Measurements from ENCODE around the gene TRAF1. TPM values are rescaled to one million over a fixed set of nuclear protein-coding genes. Genes with fewer than 3 reads are reported as not detected.
A peak's percentile ranks its signal among the peaks of the same experiment; 100 is the strongest.

The TRAF1 gene
- total RNA-seq, 1 experiment from 2014 or later, result 0.95 TPM

- no peak for DNase-seq (ENCODE audit: low spot score)
Measured at GRCh38 chr9:120910643-120911042, 16.0 kb downstream of the TRAF1 start.

GRCh38 chr9:120909904-120910303, 16.7 kb downstream of the TRAF1 start:
- DNase-seq (ENCODE audit: low spot score), result peak; percentile 89

GRCh38 chr9:120905315-120906164, 21.1 kb downstream of the TRAF1 start:
- DNase-seq (ENCODE audit: low spot score), result no peak

DNA sequence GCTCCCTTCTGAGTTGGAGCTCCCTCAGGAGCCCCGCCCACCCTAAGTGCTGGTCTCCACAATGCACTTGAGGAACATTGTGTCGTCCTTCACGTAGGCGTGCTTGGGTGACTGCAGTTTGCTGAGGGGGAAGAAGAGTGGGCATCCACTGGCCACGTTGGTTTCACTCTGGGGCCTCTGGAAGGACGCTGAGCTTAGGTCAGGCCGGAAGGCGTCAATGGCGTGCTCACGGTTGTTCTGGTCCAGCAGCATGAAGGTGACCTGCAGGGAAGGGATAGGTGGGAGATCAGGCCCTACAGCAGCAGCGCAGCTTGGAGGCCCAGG, 21.7 kb downstream of the TRAF1 start:
- no peak for DNase-seq (ENCODE audit: low spot score)

- DNase-seq (ENCODE audit: low spot score), result no peak
Measured at GRCh38 chr9:120904061-120904977, 22.3 kb downstream of the TRAF1 start.

GRCh38 chr9:120902569-120903535, 23.7 kb downstream of the TRAF1 start:
- DNase-seq (ENCODE audit: low spot score), result no peak

DNA sequence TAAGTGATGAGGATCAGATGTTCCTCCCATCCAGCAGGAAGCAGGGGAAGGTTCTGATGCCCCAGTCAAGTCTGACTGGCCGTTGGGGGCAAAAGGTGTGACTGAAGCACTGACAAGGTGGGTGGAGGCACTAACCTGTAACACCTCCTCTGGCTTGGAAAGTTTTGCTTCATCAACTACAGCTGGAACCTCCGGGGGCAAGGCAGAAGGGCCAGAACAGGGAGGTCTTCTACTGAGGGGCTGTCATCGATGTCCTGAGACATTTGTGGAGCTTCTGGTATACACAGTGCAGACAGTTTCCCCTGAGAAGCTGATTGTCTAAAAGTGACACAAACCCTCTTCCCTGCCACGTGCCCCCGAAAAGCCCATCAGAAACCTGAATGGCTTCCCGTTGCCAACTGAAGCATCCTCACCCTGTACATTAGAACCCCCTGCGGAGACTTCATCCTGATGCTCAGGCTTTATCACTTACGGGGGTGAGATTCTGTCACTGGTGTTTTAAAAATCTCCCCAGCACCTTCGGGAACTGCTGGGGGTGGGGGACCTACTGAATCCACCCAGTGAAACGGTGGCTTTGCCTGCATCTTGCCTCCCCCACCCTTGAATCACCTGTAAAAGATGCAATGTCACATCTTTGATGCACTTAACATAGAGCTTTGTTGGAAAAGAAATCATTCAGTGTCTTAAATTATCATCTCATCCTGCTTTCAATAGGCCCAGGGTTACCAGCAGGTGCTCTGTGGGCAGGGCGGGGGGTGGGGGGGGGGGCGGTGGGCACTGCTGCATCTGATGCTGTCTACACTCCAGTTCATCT, 24.6 kb downstream of the TRAF1 start:
- no peak for DNase-seq (ENCODE audit: low spot score)

DNA sequence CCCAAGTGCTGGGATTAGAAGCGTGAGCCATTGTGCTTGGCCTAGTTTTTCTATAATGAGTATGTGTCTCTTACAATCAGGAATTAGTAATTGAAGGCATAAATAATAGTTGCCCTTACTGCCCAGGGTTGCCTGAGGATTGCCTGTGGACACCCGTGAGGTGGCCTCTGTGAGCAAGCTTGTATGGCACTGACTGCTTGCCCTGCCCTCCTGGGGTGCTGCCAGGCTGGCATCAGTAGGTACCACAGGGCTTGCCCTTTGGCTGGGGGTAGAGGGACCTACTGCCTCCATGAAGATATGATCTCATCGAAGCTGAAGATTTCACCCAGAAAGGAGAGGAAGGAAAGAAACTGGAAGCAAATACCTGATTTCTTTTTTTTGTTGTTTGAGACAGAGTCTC, 25.8 kb downstream of the TRAF1 start:
- no peak for DNase-seq (ENCODE audit: low spot score)

- no peak for DNase-seq (ENCODE audit: low spot score)
Measured at GRCh38 chr9:120899490-120900068, 27.0 kb downstream of the TRAF1 start.

GRCh38 chr9:120898396-120898795, 28.2 kb downstream of the TRAF1 start:
- DNase-seq (ENCODE audit: low spot score), result no peak

GRCh38 chr9:120895951-120896350, 30.6 kb downstream of the TRAF1 start:
- DNase-seq (ENCODE audit: low spot score), result no peak

- DNase-seq (ENCODE audit: low spot score), result no peak
Measured at GRCh38 chr9:120894321-120895148, 32.1 kb downstream of the TRAF1 start.

- no peak for DNase-seq (ENCODE audit: low spot score)
Measured at GRCh38 chr9:120893611-120894307, 32.8 kb downstream of the TRAF1 start.

DNA sequence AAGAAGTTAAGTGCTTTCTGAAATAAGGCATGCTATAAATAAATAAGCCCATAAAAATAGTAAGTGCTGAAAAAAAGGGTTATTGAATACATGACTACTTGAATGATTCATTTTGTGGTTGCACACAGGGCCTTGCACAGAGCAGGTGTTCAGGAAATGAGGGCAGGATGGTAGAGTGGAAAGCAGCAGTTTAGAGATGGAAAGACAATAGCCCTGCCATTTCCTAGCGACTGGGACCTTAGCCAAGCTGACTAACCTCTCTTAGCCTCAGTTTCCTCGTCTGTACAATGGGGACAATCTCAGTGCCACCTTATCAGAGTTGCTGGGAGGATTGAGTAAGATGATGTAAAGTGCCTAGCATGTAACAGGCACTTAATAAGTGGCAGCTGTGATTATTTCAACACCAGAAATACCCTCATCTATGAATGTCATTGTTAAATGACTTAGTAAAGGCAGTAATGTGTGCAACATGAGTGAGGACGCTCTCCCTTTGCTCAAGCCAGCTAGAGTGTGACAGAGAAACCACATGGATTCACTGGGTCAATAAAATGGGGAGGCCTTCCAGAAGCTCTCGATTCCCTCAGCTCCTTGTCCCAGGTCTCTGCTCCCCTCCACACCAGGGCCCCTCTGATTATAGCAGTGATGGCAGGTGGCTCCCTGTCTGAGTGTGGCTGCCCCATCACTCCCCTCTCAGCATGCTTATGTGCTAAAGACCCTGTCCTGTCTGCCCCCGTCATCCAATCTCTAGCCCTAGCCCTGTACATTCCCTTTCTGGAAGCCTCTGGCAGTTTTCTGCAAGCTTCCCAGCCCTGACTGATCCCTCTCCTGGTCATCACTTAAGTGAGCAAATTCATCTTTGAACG, 33.6 kb downstream of the TRAF1 start:
- peak; percentile 95 for DNase-seq (ENCODE audit: low spot score)

- DNase-seq (ENCODE audit: low spot score), result no peak
Measured at GRCh38 chr9:120891884-120892747, 34.5 kb downstream of the TRAF1 start.

DNA sequence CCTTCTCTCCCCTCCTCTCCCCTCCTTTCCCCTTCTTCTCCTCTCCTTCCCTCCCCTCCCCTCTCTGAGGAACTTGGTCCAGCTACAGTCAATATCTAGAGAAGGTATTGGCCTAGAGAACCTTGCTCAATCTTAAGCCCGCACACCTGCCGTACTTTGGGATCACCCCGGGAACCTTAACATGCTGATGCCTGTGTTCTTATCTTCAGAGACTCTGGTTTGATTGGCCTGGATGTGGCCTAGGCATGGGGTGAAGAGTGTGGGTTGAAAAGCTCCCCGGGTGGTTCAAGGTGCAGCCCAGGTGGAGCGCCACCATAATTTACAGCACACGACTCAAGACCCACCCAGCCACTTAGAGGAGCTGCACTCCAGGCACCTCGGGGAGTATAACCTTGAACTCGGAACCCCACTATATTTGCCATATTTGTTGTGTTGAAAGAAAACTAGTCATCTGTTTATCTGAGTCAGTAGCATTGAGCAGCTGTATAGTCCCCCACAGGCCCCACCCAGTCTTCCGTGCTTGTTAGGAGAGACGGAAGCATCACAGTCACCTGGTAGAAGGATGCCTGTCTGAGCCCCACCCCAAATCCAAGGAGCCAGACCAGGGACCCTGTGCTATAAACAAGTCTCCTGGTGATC, 35.2 kb downstream of the TRAF1 start:
- DNase-seq (ENCODE audit: low spot score), result no peak

Measured in A172 (cell line).